Activated naive CD4-positive, alpha-beta T cell treated with anti-CD3 and anti-CD28 coated beads, Interleukin-2, amount 10 ng/mL, durations not matched to agents 7 days and 5 days (primary cell): ENCODE results near the gene JAK2.
"Not testable (repeated sequence)": the region's sequence is repeated elsewhere in the genome, so short reads cannot be mapped to it uniquely, and the experiment has no call there.

Source experiments
- CTCF ChIA-PET: fragments of 350-600 bp; sonication (Branson Sonifier 250); formaldehyde crosslinking; loops from one replicate; lab custom pipeline; 2021; ENCODE audit warnings: antibody characterized with exemption; lab: Charles Lee
- DNase-seq: peaks from one replicate; pipeline ENCODE4 v3.0.0-alpha.2; 2020
- H3K27ac Mint-ChIP-seq: one replicate; pipeline ENCODE4 v1.8.0; 2021; ENCODE audit warnings: mild to moderate bottlenecking, moderate library complexity, mixed read lengths
- H3K27me3 Mint-ChIP-seq: one replicate; pipeline ENCODE4 v1.8.0; 2021; ENCODE audit warnings: mild to moderate bottlenecking, mixed read lengths
- H3K36me3 Mint-ChIP-seq: one replicate; pipeline ENCODE4 v1.8.0; 2021; ENCODE audit warnings: mixed read lengths
- H3K4me1 Mint-ChIP-seq: one replicate; pipeline ENCODE4 v1.8.0; 2021; ENCODE audit warnings: mixed read lengths
- H3K4me3 Mint-ChIP-seq: one replicate; pipeline ENCODE4 v1.8.0; 2021; ENCODE audit warnings: mild to moderate bottlenecking, moderate library complexity, mixed read lengths
- H3K9me3 Mint-ChIP-seq: one replicate; pipeline ENCODE4 v1.8.0; 2021; ENCODE audit warnings: mixed read lengths

The JAK2 gene

DNA sequence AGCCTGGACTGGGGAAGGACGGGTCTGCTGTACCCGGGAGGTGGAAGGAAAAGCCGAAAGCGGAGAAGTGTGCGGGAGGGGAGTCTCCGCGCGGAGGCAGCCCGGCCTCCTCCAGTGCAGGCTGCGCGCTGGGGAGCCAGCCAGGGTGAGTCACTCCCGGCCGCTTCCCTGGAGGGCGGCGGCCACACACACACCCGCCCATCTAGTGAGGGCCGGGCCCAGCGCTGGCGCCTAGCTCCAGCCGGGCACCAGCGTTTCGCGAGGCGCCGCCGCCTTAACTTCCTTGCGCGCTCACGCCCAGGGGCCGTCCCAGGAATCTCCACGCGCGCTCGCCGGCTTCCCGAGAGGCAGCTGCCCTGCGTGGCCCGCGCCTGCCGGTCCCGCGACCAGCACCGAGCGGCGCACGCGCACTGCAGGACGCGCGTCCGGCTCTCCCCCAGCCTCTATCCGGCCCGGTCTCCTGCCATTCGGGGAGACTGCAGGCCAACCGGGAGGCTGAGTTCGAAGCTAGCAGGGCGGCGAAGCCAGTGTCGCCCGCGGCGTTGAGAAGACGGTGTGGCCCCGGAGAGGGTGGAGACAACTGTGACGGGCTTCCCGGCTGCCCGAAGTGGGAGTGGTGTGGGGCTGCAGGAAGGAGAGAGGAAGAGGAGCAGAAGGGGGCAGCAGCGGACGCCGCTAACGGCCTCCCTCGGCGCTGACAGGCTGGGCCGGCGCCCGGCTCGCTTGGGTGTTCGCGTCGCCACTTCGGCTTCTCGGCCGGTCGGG, at the start of gene JAK2:
TSS of gene JAK2 (plus strand) at position 652 of the 765 bp plus-strand sequence. CDS start 36,716 bp downstream, outside the sequence.
- no peaks in the 10 kb centered on the region for H3K27me3 Mint-ChIP-seq

DNA sequence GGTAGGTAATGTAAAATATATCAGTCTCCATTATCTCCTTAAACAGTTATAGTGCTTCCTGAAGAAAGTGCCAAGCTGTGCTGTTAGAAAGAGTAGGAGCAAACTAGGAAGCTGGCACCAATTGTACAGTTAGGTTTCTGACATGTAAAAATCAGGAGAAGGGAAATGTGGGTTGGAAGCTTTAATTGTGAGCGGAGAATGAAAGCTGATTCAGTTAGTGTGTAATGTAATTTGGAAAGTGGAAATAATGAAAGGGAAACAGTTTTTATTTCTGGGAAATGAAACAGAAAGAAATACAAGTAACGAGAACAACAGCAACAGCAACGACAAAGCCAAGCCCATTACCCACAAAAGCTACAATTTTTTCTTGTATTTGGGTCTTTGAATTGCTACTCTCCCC, 48.8 kb upstream of the JAK2 start:
- H3K27ac Mint-ChIP-seq, result peak overlapping the region; percentile 93
- CTCF ChIA-PET, result interaction anchor here (1.6 kb wide), 1 partner anchor 48 kb away, joined by 3 read pairs; no protein-coding TSS in a partner anchor
- peaks cover 3% of the 10 kb centered on the region for H3K36me3 Mint-ChIP-seq
- H3K27me3 Mint-ChIP-seq, result no peaks in the 10 kb centered on the region
- H3K4me3 Mint-ChIP-seq, result peak overlapping the region; percentile 31
- no peak for DNase-seq
- H3K4me1 Mint-ChIP-seq, result peaks cover 79% of the 10 kb centered on the region
- peaks cover 9% of the 10 kb centered on the region for H3K9me3 Mint-ChIP-seq

More for the DNA sequence above, at the start of gene JAK2:
- Mint-ChIP-seq H3K9me3 (no peaks in the 10 kb centered on the region), H3K36me3 (peaks cover 15% of the 10 kb centered on the region), H3K4me1 (peaks cover 45% of the 10 kb centered on the region), H3K4me3 (no peak within 1 kb of the TSS), H3K27ac (peak within 1 kb of the TSS; percentile 99)
- peak; percentile 94 for DNase-seq
- CTCF ChIA-PET, result interaction anchor here (0.6 to 1.6 kb wide), 6 partner anchors 8 to 222 kb away, joined by 3 to 9 read pairs (median 4); partner anchors contain the start of gene RCL1

DNA sequence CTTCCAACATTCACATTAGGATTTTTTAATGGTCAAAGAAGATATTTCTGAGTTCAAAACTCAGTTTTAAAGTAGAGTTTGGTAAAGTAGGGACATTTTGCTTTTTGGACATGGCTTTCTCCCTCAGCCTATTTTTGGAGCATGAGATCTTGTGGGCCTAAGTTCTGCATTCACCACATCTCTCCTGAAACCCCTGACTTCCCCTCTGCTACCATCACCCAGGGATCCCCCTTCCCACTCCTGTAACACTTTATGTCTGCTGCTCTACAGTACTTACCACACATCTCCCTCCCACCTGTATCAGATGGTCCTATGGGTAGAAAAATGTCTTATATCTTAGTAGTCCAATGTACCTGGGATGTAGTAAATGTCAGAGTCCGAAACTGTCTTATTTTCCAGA, 48.2 kb upstream of the JAK2 start:
- Mint-ChIP-seq H3K27me3 (no peaks in the 10 kb centered on the region), H3K4me3 (peak overlapping the region; percentile 57), H3K9me3 (peaks cover 9% of the 10 kb centered on the region), H3K4me1 (peaks cover 82% of the 10 kb centered on the region), H3K36me3 (peaks cover 3% of the 10 kb centered on the region), H3K27ac (peak overlapping the region; percentile 95)
- CTCF ChIA-PET, result interaction anchor here (1.4 to 1.6 kb wide), 2 partner anchors 48 to 49 kb away, joined by 3 read pairs; no protein-coding TSS in a partner anchor
- no peak for DNase-seq

DNA sequence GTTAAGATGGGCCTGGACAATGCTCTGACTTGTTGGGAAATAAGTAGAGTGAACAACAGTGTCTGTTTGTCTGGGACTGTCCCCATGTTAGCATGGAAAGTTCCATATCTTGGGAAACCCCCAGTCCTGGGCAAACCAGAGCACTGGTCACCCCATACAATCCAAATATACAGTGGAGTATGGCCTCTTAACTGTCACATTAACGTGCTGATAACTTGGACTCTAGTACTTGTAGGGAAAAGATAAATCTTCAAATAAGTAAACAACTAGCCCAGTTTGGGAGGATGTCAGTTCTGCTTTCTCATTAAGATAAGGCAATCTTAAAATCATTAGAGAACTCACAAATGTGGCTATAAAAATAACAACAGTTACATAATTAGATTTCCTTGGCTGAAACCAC, 47.6 kb upstream of the JAK2 start:
- Mint-ChIP-seq H3K9me3 (peaks cover 7% of the 10 kb centered on the region), H3K4me1 (peaks cover 84% of the 10 kb centered on the region), H3K36me3 (peaks cover 3% of the 10 kb centered on the region), H3K27me3 (no peaks in the 10 kb centered on the region), H3K4me3 (peak overlapping the region; percentile 57), H3K27ac (peak overlapping the region; percentile 95)
- no peak for DNase-seq
- CTCF ChIA-PET, result interaction anchor here (1.4 to 1.6 kb wide), 2 partner anchors 47 to 48 kb away, joined by 3 read pairs; no protein-coding TSS in a partner anchor

DNA sequence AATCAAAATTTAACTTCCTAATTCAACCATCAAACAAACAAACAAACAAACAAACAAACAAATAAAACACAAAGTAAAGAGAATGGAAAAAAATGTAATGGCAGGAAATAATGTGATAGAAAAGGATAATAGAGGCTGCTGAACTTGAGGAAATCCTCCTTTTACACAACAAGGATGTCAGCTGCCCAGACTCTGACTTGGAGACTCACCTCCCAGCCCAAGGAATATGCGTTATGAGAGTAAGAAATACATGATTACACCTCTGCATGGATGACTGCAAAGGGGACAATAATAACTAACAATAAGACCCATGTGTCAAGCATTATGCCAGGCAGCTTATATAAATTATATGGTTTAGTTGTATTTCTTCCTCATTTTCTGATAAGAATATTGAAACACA, 46.6 kb upstream of the JAK2 start:
- Mint-ChIP-seq H3K27me3 (no peaks in the 10 kb centered on the region), H3K27ac (peak overlapping the region; percentile 82), H3K9me3 (peaks cover 3% of the 10 kb centered on the region), H3K36me3 (no peaks in the 10 kb centered on the region), H3K4me1 (peaks cover 89% of the 10 kb centered on the region), H3K4me3 (peak overlapping the region; percentile 19)
- DNase-seq, result no peak
- CTCF ChIA-PET, result interaction anchor here (1.4 to 3.9 kb wide), 2 partner anchors 14 to 47 kb away, joined by 3 to 21 read pairs; no protein-coding TSS in a partner anchor

DNA sequence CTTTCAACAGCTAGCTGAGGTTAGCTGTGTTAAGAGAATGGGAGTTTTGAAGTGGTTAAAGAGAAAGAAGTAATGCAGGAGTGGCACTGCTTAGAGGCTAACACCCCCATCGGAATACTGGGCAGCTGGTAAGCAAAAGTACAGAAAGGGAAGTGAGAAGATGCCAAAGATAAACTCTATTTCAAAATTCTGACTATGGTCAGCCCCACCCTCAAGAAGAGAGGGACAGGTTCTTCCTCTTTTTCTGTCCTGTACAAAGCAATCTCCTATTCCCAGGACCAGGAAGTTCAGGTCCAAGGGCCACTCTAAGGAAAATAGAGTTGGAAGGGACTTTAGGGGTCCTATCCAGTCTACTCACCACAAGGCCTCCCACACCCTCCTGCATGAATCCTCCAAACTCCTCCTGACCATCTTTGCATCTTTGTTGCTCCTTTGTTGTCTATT, 45.9 kb upstream of the JAK2 start:
- DNase-seq, result peak; percentile 56
- Mint-ChIP-seq H3K4me1 (peaks cover 91% of the 10 kb centered on the region), H3K27me3 (no peaks in the 10 kb centered on the region), H3K9me3 (peaks cover 2% of the 10 kb centered on the region), H3K36me3 (no peaks in the 10 kb centered on the region), H3K4me3 (peak overlapping the region; percentile 19), H3K27ac (peak overlapping the region; percentile 82)
- CTCF ChIA-PET, result interaction anchor here (3.9 kb wide), 1 partner anchor 15 kb away, joined by 21 read pairs; no protein-coding TSS in a partner anchor

DNA sequence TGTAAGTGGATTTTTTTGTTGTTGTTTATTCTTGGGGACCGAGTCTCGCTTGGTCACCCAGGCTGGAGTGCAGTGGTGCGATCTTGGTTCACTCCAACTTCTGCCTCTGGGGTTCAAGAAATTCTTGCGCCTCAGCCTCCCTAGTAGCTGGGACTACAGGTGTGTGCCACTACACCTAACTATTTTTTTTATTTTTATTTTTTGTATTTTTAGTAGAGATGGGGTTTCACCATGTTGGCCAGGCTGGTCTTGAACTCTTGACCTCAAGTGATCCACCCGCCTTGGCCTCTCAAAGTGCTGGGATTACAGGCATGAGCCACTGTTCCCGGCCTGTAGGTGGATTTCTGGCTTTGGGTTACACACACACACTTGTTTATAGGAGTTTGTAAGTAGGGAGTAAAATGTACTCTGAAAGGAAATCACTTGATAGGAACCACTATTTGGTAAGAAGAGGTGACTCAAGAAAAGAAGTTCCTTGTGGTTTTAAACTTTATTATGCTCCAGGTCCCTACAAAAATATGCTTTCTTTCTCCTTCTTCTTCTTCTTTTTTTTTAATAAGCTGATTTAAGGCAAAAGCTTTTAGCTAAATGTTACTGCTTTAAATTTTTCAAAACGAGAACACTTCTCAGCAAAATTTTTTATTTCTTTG, 42.9 kb upstream of the JAK2 start:
- Mint-ChIP-seq H3K4me1 (peaks cover 76% of the 10 kb centered on the region), H3K9me3 (peaks cover 13% of the 10 kb centered on the region), H3K36me3 (peaks cover 10% of the 10 kb centered on the region), H3K27ac (peak overlapping the region; percentile 28)
- DNase-seq, H3K27me3 Mint-ChIP-seq, H3K4me3 Mint-ChIP-seq: not testable (repeated sequence)
- CTCF ChIA-PET, result interaction anchor here (0.8 to 2.2 kb wide), 3 partner anchors 17 to 45 kb away, joined by 3 to 5 read pairs (median 5); no protein-coding TSS in a partner anchor

DNA sequence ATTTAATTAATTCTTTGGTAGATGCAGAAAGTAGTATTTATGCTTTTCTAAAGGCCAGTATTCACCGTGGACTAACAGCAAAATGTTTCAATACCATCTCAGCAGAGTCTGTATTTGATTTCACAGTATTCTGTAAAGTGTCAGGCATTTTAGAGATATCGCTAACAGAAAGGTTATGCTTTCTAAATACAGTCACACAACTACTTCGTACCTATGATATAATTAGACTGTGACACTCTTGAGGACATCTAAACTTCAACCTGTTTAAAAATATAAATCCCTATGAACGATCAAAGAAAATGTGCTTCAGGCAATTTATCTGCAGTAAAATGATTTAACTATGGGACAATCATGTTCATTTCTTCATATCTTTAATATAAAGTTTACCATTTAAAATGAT, 41.7 kb upstream of the JAK2 start:
- Mint-ChIP-seq H3K27me3 (no peaks in the 10 kb centered on the region), H3K36me3 (peaks cover 13% of the 10 kb centered on the region), H3K9me3 (peaks cover 16% of the 10 kb centered on the region), H3K4me3 (no peak overlapping the region), H3K4me1 (peaks cover 64% of the 10 kb centered on the region), H3K27ac (no peak overlapping the region)
- DNase-seq, result no peak
- CTCF ChIA-PET, result interaction anchor here (0.9 kb wide), 1 partner anchor 24 kb away, joined by 3 read pairs; no protein-coding TSS in a partner anchor

DNA sequence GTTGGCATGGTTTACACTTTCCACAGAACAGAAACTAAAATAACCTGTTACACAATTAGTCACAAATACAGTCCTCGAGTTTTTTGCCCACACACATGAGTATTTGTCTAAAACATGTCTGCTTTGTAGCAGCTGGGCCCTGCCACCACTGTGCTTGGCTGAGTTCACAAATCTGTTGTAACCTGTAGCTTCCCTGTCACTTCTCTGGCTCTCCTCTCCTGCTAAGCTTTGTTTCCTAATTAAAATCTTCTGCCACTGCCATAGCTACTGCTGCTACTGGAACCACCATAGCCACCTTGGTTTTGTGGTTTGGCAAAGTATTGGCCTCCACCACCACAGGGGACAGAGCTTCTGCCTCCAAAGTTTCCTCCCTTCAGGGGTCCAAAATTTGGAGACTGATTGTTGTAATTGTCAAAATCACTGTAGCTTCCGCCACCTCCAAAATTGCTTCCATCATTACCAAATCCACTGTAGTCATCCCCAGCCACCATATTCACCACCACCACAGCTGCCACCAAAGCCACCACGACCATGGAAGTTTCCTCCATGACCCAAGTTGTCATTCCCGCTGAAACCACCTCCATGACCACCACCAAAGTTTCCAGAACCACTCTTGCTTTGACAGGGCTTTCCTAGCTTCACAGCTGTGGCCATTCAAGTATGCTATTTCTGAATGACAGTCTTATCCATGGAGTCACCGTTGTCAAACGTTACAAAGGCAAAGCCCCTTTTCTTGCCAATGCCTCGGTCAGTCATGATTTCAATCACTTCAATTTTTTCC, 40.5 kb upstream of the JAK2 start:
- Mint-ChIP-seq H3K27ac (peak overlapping the region; percentile 78), H3K36me3 (peaks cover 15% of the 10 kb centered on the region), H3K4me1 (peaks cover 52% of the 10 kb centered on the region), H3K9me3 (peaks cover 20% of the 10 kb centered on the region)
- DNase-seq, CTCF ChIA-PET, H3K4me3 Mint-ChIP-seq, H3K27me3 Mint-ChIP-seq: not testable (repeated sequence)

DNA sequence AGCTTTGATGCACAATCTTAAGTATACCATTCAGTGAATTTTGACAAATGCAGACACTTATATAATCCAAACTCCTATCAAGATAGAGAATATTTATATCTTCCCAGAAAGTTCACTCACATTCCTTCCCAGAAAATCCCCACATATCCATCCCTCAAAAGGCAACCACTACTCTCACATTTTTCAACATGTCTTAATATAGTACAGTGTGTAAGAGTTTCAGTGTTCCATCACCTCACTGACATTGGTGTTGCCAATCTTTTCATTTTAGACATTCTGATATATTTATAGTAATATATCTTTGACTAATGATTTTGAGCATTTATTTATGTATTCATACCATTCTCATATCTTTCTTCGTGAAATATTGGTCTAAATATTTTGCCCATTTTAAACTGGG, 38.1 kb upstream of the JAK2 start:
- Mint-ChIP-seq H3K4me3 (no peak overlapping the region), H3K27me3 (peaks cover 3% of the 10 kb centered on the region), H3K27ac (no peak overlapping the region), H3K36me3 (peaks cover 20% of the 10 kb centered on the region), H3K9me3 (peaks cover 20% of the 10 kb centered on the region), H3K4me1 (peaks cover 32% of the 10 kb centered on the region)
- CTCF ChIA-PET, result interaction anchor here (1.1 kb wide), 1 partner anchor 13 kb away, joined by 3 read pairs; no protein-coding TSS in a partner anchor
- DNase-seq, result no peak

DNA sequence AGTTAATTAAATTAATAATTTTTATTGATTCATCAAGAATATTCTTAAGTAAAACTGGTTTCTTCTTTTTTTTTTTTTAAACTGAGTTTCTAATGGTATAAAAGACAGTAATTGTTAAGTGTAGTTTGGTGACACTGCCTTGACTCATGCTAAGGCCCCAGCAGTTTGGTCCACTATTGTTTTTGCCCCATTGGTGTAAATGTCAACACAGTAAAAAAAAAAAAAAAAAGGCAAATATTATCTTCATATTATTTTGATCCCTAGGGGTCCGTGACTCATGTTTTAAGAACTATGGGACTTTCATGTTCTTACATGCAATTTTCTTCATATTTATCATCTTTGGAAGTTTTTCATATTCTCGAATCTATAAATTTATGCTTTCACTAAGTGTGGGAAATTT, 29.2 kb upstream of the JAK2 start:
- Mint-ChIP-seq H3K4me1 (no peaks in the 10 kb centered on the region), H3K27ac (no peak overlapping the region), H3K4me3 (no peak overlapping the region), H3K9me3 (peaks cover 15% of the 10 kb centered on the region), H3K27me3 (no peaks in the 10 kb centered on the region), H3K36me3 (peaks cover 16% of the 10 kb centered on the region)
- CTCF ChIA-PET, result no interaction called here
- no peak for DNase-seq

DNA sequence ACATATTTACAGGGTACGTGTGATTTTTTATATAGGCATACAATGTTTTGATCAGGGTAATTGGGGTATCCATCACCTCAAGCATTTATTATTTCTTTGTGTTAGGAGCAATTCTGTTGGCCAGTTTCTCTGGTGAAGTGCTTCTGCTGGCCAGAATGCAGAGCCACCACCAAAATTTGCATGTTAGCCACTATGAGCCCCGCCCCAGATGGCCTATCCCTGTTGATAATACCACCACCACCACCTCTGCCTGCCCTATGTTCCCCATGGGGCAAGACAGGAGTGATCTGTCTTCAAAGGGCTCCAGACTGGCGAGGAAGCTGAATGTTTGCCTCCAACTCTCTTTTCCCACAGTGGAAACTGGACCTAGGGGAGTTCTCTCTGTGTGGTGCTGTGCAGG, 26.0 kb upstream of the JAK2 start:
- no peaks in the 10 kb centered on the region for H3K27me3 Mint-ChIP-seq
- H3K4me1 Mint-ChIP-seq, result peaks cover 14% of the 10 kb centered on the region
- peaks cover 16% of the 10 kb centered on the region for H3K9me3 Mint-ChIP-seq
- H3K27ac Mint-ChIP-seq, result no peak overlapping the region
- peaks cover 25% of the 10 kb centered on the region for H3K36me3 Mint-ChIP-seq
- DNase-seq, result no peak
- no peak overlapping the region for H3K4me3 Mint-ChIP-seq
- CTCF ChIA-PET, result interaction anchor here (1.5 kb wide), 1 partner anchor 12 kb away, joined by 3 read pairs; no protein-coding TSS in a partner anchor

DNA sequence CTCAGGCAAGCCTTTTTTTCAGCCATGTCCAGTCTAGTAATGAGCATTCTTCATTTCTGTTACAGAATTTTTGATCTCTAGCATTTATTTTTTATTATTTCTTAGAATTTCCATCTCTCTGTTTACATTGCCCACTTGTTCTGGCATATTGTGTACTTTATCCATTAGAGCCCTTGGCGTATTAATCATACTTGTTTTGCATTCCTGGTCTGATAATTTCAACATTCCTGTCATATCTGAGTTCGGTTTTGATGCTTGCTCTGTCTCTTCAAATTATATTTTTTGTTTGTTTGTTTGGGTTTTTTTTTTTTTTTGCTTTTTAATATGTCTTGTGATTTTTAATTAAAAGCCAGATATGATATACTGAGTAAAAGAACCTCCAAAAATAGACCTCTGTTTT, 23.0 kb upstream of the JAK2 start:
- H3K27me3 Mint-ChIP-seq, result no peaks in the 10 kb centered on the region
- H3K27ac Mint-ChIP-seq, result no peak overlapping the region
- DNase-seq, result no peak
- H3K4me1 Mint-ChIP-seq, result peaks cover 40% of the 10 kb centered on the region
- CTCF ChIA-PET, result no interaction called here
- H3K36me3 Mint-ChIP-seq, result peaks cover 28% of the 10 kb centered on the region
- H3K9me3 Mint-ChIP-seq, result peaks cover 19% of the 10 kb centered on the region
- H3K4me3 Mint-ChIP-seq, result no peak overlapping the region
